Mammary epithelial cell (primary cell): ENCODE results near the gene EIF3J.
"Not testable (repeated sequence)": the region's sequence is repeated elsewhere in the genome, so short reads cannot be mapped to it uniquely, and the experiment has no call there.

Source experiments
- CTCF ChIP-seq, 2 donors: IDR thresholded peaks in 1 of 2; conservative IDR thresholded peaks in 1 of 2; 2 replicates each; pipeline ENCODE4 v1.5.1; 2011 to 2012; ENCODE audit warnings: inconsistent platforms in 2 of 2, low read length in 2 of 2, mild to moderate bottlenecking in 2 of 2, control low read depth in 1 of 2, low read depth in 1 of 2; ENCODE audit not compliant: insufficient read depth in 1 of 2; ENCODE audit errors: extremely low read depth in 1 of 2
- EZH2 ChIP-seq: IDR thresholded peaks from 2 replicates; pipeline ENCODE4 v1.6.1; 2012; ENCODE audit warnings: low read length, inconsistent platforms, borderline replicate concordance

GRCh38 chr15:44544745-44545144, 7.8 kb downstream of the EIF3J start:
- TF ChIP-seq CTCF (conservative IDR thresholded peaks at IDR 0.05 in 1 of 2, IDR thresholded peaks at IDR 0.05 in 1 of 2; ENCODE audit: extremely low read depth in 1 of 2, insufficient read depth in 1 of 2, low read depth in 1 of 2, low read length in 2 of 2); EZH2: not testable (repeated sequence)
